Body of pancreas (tissue), 4 donors: ENCODE data around the gene CST9L.

Experiments
- POLR2A ChIP-seq, 3 donors: fragments of 450-650 bp; IDR thresholded peaks; one replicate each; pipeline ENCODE4 v1.6.1; 2016; ENCODE audit warnings: antibody characterized with exemption in 3 of 3, mild to moderate bottlenecking in 2 of 3
- TF ChIP-seq, protein P1 (sequence below), 7 experiments: fragments of 450-650 bp in 4 of 7; fragments of 200-600 bp in 3 of 7; sonication (generic) in 3 of 7; IDR thresholded peaks; one replicate each; pipeline ENCODE4 v1.5.1; 2016 to 2019; ENCODE audit warnings: antibody characterized with exemption in 7 of 7

DNA sequence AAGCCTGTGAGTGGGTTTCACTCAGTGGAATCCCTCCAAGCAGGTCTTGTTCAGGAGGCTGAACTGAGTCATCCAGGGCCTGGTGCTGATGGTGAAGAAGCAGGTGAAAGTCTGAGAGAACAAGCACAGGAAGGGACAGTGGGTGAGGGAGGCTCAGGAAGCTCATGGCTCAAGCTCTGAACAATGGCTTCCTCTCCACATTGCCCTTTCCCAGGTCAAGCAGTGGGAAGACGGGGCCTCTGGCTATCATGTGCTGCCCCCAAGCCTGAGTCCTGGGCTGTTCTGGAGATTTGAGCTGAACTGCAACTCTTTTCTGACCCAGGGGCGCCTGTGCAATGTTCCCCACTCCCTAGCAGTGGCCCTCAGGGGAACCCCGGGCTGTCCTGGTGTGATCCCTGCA, 3.4 kb downstream of the CST9L start:
- TF ChIP-seq, protein P1, sequence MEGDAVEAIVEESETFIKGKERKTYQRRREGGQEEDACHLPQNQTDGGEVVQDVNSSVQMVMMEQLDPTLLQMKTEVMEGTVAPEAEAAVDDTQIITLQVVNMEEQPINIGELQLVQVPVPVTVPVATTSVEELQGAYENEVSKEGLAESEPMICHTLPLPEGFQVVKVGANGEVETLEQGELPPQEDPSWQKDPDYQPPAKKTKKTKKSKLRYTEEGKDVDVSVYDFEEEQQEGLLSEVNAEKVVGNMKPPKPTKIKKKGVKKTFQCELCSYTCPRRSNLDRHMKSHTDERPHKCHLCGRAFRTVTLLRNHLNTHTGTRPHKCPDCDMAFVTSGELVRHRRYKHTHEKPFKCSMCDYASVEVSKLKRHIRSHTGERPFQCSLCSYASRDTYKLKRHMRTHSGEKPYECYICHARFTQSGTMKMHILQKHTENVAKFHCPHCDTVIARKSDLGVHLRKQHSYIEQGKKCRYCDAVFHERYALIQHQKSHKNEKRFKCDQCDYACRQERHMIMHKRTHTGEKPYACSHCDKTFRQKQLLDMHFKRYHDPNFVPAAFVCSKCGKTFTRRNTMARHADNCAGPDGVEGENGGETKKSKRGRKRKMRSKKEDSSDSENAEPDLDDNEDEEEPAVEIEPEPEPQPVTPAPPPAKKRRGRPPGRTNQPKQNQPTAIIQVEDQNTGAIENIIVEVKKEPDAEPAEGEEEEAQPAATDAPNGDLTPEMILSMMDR (IDR thresholded peaks at IDR 0.05): no peak
- TF ChIP-seq POLR2A (IDR thresholded peaks at IDR 0.05): no peak
